Endodermal cell (in vitro differentiated cells): ENCODE results near the gene CCDC146. TPM values are rescaled to one million over a fixed set of nuclear protein-coding genes. Genes with fewer than 3 reads are reported as not detected.
A peak's percentile ranks its signal among the peaks of the same experiment; 100 is the strongest.

Experiments used
- DNase-seq: peaks from one replicate; pipeline ENCODE4 v3.0.0-alpha.2; 2017
- H3K27ac ChIP-seq: 2 replicates; pipeline ENCODE4 v1.5.1; 2013; ENCODE audit warnings: mild to moderate bottlenecking, low read depth, low read length, moderate library complexity
- H3K27me3 ChIP-seq: 2 replicates; pipeline ENCODE4 v1.6.1; 2013; ENCODE audit warnings: mild to moderate bottlenecking, low read length, moderate library complexity; ENCODE audit not compliant: insufficient read depth, control insufficient read depth, poor library complexity, severe bottlenecking
- H3K36me3 ChIP-seq: 2 replicates; pipeline ENCODE4 v1.7.0; 2013; ENCODE audit warnings: mild to moderate bottlenecking, low read length, moderate library complexity; ENCODE audit not compliant: control insufficient read depth, insufficient read depth
- H3K4me1 ChIP-seq: one replicate; pipeline ENCODE4 v1.7.0; 2013; ENCODE audit warnings: low read length; ENCODE audit not compliant: control insufficient read depth, insufficient read depth
- H3K4me3 ChIP-seq: 2 replicates; pipeline ENCODE4 v1.5.1; 2013; ENCODE audit warnings: mild to moderate bottlenecking, low read length, moderate library complexity
- H3K9ac ChIP-seq: 2 replicates; pipeline ENCODE4 v1.6.1; 2013; ENCODE audit warnings: mild to moderate bottlenecking, low read length, moderate library complexity; ENCODE audit not compliant: poor library complexity, severe bottlenecking; ENCODE audit errors: extremely low read depth
- H3K9me3 ChIP-seq: 2 replicates; pipeline ENCODE4 v1.6.1; 2013; ENCODE audit warnings: mild to moderate bottlenecking, low read length, moderate library complexity; ENCODE audit not compliant: control insufficient read depth
- H3K27ac Mint-ChIP-seq: 2 replicates; pipeline ENCODE4 v1.8.0; 2020; ENCODE audit warnings: mixed read lengths
- H3K27me3 Mint-ChIP-seq: 2 replicates; pipeline ENCODE4 v1.8.0; 2021; ENCODE audit warnings: mild to moderate bottlenecking, mixed read lengths; ENCODE audit not compliant: insufficient read depth
- H3K36me3 Mint-ChIP-seq: 2 replicates; pipeline ENCODE4 v1.8.0; 2020; ENCODE audit warnings: low read depth, mixed read lengths
- H3K4me1 Mint-ChIP-seq: 2 replicates; pipeline ENCODE4 v1.8.0; 2020; ENCODE audit warnings: mixed read lengths
- H3K4me3 Mint-ChIP-seq: 2 replicates; pipeline ENCODE4 v1.8.0; 2020; ENCODE audit warnings: mild to moderate bottlenecking, moderate library complexity, mixed read lengths
- H3K9me3 Mint-ChIP-seq: 2 replicates; pipeline ENCODE4 v1.8.0; 2020; ENCODE audit warnings: mild to moderate bottlenecking, mixed read lengths
- WGBS, 2 experiments: methylation state at CpG; one replicate each; pipeline versions ENCODE4 v1.1.5 to v1.1.7; 2013; ENCODE audit warnings: missing lambda C conversion rate in 2 of 2, mixed read lengths in 1 of 2; ENCODE audit not compliant: insufficient coverage in 1 of 2, insufficient read length in 1 of 2; 5-methylcytosine and 5-hydroxymethylcytosine counted together
- total RNA-seq, 2 donors: library from RNA; stranded (reverse); fragmentation: NEBNext Ultra II Directional in 1 of 2; extraction: Animal tissue kit (Norgen Biotek cat#: 25700) in 1 of 2; gene quantifications; 2 replicates in 1 of 2; 3 replicates in 1 of 2; pipeline ENCODE4 v1.2.1, GENCODE V29; 2021
- TF ChIP-seq, protein P1 (sequence below): fragments of 200-600 bp; sonication (generic); conservative IDR thresholded peaks from 2 replicates; pipeline ENCODE4 v1.5.0; 2021; ENCODE audit warnings: antibody characterized with exemption, mild to moderate bottlenecking

The CCDC146 gene
- total RNA-seq, 2 donors from 2014 or later: 2.7 to 5.2 TPM

DNA sequence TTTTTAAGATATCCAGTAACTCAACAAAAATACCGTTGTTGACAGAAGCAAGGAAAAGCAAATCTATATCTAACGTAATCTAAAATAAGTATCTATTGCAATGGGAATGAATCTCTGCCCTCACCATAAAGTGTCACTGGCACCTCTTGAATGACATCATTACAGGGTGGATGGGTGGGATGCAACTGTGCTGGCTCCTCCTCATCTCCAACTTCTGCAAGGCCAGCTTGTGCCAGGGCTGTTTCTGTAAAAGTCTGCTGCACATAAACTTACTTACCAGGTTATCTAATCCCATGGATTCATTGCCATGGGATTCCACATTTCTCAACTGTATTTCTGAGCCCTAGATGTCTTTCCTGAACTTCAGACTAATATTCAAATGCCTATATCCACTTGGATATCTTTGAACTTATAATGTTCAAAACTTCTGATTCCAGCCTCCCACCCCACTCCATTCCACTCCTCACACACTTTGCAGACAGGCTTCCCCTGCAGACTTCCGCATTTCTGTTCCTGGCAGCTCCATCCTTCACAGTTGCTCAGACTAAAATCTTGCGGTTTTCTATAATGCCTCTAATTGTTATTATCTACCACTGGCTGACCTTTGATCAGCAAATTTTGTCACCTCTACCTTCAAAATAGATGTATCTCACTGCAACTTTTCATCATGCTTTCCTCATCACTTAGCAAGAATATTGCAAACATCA lies 66.5 kb downstream of the CCDC146 start:
- H3K4me1 ChIP-seq: no peaks in the 10 kb centered on the region
- H3K9me3 Mint-ChIP-seq: no peaks in the 10 kb centered on the region
- no peaks in the 10 kb centered on the region for H3K4me1 Mint-ChIP-seq
- H3K4me3 ChIP-seq: no peak overlapping the region
- 96 to 97% methylated on average over 4 of the region's 4 CpGs for WGBS, 2 experiments
- DNase-seq: no peak
- H3K27me3 ChIP-seq: no peaks in the 10 kb centered on the region
- TF ChIP-seq, protein P1, sequence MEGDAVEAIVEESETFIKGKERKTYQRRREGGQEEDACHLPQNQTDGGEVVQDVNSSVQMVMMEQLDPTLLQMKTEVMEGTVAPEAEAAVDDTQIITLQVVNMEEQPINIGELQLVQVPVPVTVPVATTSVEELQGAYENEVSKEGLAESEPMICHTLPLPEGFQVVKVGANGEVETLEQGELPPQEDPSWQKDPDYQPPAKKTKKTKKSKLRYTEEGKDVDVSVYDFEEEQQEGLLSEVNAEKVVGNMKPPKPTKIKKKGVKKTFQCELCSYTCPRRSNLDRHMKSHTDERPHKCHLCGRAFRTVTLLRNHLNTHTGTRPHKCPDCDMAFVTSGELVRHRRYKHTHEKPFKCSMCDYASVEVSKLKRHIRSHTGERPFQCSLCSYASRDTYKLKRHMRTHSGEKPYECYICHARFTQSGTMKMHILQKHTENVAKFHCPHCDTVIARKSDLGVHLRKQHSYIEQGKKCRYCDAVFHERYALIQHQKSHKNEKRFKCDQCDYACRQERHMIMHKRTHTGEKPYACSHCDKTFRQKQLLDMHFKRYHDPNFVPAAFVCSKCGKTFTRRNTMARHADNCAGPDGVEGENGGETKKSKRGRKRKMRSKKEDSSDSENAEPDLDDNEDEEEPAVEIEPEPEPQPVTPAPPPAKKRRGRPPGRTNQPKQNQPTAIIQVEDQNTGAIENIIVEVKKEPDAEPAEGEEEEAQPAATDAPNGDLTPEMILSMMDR: no peak
- no peaks in the 10 kb centered on the region for H3K36me3 ChIP-seq
- no peak overlapping the region for H3K27ac Mint-ChIP-seq
- no peak overlapping the region for H3K4me3 Mint-ChIP-seq
- no peaks in the 10 kb centered on the region for H3K9me3 ChIP-seq
- no peak overlapping the region for H3K9ac ChIP-seq
- no peaks in the 10 kb centered on the region for H3K36me3 Mint-ChIP-seq
- no peaks in the 10 kb centered on the region for H3K27me3 Mint-ChIP-seq
- H3K27ac ChIP-seq: no peak overlapping the region

DNA sequence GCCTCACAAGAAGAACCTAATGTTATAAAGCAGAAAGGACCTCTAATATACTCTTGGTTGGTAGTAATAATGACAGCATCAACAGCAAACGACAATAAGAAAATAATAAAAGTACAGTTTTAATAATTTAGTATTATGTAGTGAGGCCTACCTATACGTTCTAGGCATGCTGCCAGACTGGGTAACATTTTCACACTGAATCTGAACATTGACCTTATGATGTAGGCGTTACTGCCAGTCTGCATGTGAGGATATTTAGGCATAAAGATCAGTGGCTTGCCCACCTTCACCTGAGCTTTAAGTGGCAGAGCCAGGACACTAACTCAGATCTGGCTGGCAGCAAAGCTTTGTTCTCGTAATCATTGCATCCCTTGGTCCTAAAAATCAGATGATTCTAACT lies 74.7 kb downstream of the CCDC146 start:
- TF ChIP-seq, protein P1: no peak
- Histone ChIP-seq H3K4me1 (no peaks in the 10 kb centered on the region), H3K36me3 (no peaks in the 10 kb centered on the region), H3K4me3 (no peak overlapping the region), H3K27me3 (no peaks in the 10 kb centered on the region), H3K9ac (no peak overlapping the region), H3K9me3 (no peaks in the 10 kb centered on the region), H3K27ac (no peak overlapping the region)
- Mint-ChIP-seq H3K4me3 (no peak overlapping the region), H3K36me3 (no peaks in the 10 kb centered on the region), H3K4me1 (peaks cover 5% of the 10 kb centered on the region), H3K27me3 (peaks cover 2% of the 10 kb centered on the region), H3K27ac (no peak overlapping the region), H3K9me3 (no peaks in the 10 kb centered on the region)
- DNase-seq: no peak
- WGBS, 2 experiments: 91 to 97% methylated on average over 3 to 4 of the region's 4 CpGs

DNA sequence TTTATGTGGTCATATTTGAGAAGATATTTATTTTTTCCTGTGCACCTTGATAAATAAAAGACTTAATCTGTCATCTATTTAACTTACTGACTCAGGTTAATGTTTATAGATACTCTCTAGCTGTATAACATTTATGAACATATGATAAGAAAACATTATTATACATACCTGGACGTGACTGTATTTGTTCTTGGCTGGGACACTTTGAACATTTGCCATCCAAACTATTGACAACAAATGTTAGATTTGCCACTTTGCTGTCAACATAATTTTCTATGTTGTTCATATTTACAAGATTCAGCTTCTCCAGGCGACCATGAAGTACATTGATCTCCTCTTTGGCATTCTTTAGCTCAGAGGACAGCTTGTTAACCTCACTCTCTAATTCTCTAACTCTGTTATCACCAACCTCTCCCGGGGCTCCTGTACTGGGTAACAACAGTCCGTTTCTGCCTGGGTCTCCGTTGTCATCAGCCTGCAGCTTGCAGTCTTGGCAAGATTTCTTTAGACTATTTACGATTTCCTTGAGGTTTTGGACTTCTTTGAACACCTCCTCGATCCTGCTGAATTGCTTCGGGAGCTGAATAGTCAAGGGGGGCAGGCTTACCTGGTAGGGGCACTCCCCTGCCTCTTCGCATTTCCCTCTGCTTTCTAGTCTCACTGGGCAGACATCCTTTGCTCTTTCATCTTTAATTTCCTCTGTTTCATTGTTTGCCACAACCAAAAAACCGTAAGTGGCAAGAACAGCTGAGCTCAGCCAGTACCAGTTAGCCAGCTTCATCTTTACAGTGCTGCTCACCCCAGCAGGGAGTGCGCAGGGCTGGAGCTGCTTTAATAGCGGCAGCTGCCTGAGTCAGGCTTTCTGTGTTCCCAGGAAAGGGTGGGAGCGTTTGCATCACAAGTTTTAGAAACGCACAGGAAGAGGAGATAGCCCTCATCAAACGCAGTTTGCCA lies 76.9 kb downstream of the CCDC146 start, which contains the start of gene FGL2:
FGL2 (minus strand) TSS at position 807 of the 954 bp plus-strand sequence; CDS start at position 781, 26 bp downstream.
- H3K36me3 Mint-ChIP-seq: no peaks in the 10 kb centered on the region
- no peaks in the 10 kb centered on the region for H3K9me3 ChIP-seq
- peaks cover 5% of the 10 kb centered on the region for H3K4me1 Mint-ChIP-seq
- DNase-seq: peak; percentile 60
- TF ChIP-seq, protein P1: no peak
- H3K27me3 ChIP-seq: no peaks in the 10 kb centered on the region
- no peak within 1 kb of the TSS for H3K27ac Mint-ChIP-seq
- H3K9me3 Mint-ChIP-seq: no peaks in the 10 kb centered on the region
- no peak within 1 kb of the TSS for H3K9ac ChIP-seq
- H3K4me3 ChIP-seq: no peak within 1 kb of the TSS
- 39 to 47% methylated on average over 12 to 14 of the region's 15 CpGs for WGBS, 2 experiments
- H3K27ac ChIP-seq: no peak within 1 kb of the TSS
- H3K27me3 Mint-ChIP-seq: peaks cover 2% of the 10 kb centered on the region
- no peak within 1 kb of the TSS for H3K4me3 Mint-ChIP-seq
- no peaks in the 10 kb centered on the region for H3K36me3 ChIP-seq
- no peaks in the 10 kb centered on the region for H3K4me1 ChIP-seq
